ENCODE measurements around the gene FBXO34. TPM values are rescaled to one million over a fixed set of nuclear protein-coding genes. Genes with fewer than 3 reads are reported as not detected.

FBXO34 gene
- total and polyA plus RNA-seq, 9 of the 15 experiments (the other 6 are each of a cell fraction or from before 2014, with no cell fraction given), result 6.3 to 24.9 (median 16.2) TPM

DNA sequence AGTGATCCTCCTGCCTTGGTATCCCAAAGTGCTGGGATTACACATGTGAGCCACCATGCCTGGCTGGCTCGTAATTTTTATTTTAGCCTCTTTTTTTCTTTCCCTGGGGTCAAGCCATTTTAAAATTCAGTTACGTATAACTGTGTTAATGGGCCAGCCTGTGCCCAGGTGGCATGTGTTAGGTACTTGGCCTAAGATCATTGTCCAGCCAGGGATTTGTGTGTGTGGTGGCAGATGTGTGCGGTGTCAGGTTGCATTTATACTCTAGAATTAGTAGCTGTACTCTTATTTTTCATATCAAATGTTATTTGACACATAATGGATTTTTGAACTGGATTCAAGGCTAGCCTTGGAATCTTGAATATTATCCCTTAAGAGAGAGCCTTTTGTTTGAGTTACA is 69.3 kb downstream of the FBXO34 start (continued):
- TF ChIP-seq, protein P1, sequence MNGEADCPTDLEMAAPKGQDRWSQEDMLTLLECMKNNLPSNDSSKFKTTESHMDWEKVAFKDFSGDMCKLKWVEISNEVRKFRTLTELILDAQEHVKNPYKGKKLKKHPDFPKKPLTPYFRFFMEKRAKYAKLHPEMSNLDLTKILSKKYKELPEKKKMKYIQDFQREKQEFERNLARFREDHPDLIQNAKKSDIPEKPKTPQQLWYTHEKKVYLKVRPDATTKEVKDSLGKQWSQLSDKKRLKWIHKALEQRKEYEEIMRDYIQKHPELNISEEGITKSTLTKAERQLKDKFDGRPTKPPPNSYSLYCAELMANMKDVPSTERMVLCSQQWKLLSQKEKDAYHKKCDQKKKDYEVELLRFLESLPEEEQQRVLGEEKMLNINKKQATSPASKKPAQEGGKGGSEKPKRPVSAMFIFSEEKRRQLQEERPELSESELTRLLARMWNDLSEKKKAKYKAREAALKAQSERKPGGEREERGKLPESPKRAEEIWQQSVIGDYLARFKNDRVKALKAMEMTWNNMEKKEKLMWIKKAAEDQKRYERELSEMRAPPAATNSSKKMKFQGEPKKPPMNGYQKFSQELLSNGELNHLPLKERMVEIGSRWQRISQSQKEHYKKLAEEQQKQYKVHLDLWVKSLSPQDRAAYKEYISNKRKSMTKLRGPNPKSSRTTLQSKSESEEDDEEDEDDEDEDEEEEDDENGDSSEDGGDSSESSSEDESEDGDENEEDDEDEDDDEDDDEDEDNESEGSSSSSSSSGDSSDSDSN (IDR thresholded peaks at IDR 0.05; ENCODE audit: borderline replicate concordance in 1 of 2, low read depth in 2 of 2, low read length in 2 of 2), result no peak
- TF ChIP-seq SRSF7 (optimal IDR thresholded peaks at IDR 0.05; ENCODE audit: low read depth, low read length), result no peak
- TF ChIP-seq ZBTB43 (CRISPR knock-in tag; IDR thresholded peaks at IDR 0.05), result no peak
- no peak for TF ChIP-seq PTTG1 (tag; IDR thresholded peaks at IDR 0.05; ENCODE audit: low read depth)
- TF ChIP-seq SRSF1 (IDR thresholded peaks at IDR 0.05; ENCODE audit: low read depth, low read length), result no peak
- no peak for TF ChIP-seq ZC3H8 (IDR thresholded peaks at IDR 0.05)
- TF ChIP-seq, protein P2, sequence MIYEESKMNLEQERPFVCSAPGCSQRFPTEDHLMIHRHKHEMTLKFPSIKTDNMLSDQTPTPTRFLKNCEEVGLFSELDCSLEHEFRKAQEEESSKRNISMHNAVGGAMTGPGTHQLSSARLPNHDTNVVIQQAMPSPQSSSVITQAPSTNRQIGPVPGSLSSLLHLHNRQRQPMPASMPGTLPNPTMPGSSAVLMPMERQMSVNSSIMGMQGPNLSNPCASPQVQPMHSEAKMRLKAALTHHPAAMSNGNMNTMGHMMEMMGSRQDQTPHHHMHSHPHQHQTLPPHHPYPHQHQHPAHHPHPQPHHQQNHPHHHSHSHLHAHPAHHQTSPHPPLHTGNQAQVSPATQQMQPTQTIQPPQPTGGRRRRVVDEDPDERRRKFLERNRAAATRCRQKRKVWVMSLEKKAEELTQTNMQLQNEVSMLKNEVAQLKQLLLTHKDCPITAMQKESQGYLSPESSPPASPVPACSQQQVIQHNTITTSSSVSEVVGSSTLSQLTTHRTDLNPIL (CRISPR knock-in tag; IDR thresholded peaks at IDR 0.05), result no peak
- TF ChIP-seq SLC30A9 (CRISPR knock-in tag; IDR thresholded peaks at IDR 0.05), result no peak
- no peak for TF ChIP-seq MAFF (IDR thresholded peaks at IDR 0.05; ENCODE audit: low read length)
